Calu3 (cell line): Measurements from ENCODE around the gene EEF2. TPM values are rescaled to one million over a fixed set of nuclear protein-coding genes. Genes with fewer than 3 reads are reported as not detected.

Source experiments
- BruUV-seq: library from RNA; stranded (reverse); fragments of 400-500 nt; replicated peaks from 2 replicates; lab custom pipeline; 2021; lab: Mats Ljungman, UMichigan
- CTCF ChIA-PET: fragments of 300-600 bp; sonication (Branson Sonifier 250); formaldehyde crosslinking; loops from one replicate; lab custom pipeline; 2022; ENCODE audit warnings: antibody characterized with exemption; lab: Charles Lee
- DNase-seq: peaks from one replicate; pipeline ENCODE4 v3.0.0; 2022
- H3K27ac Mint-ChIP-seq: one replicate; pipeline ENCODE4 v1.8.0; 2022; ENCODE audit warnings: mixed read lengths; ENCODE audit not compliant: unreplicated experiment
- H3K27me3 Mint-ChIP-seq: one replicate; pipeline ENCODE4 v1.8.0; 2022; ENCODE audit warnings: mixed read lengths; ENCODE audit not compliant: unreplicated experiment
- H3K36me3 Mint-ChIP-seq: one replicate; pipeline ENCODE4 v1.8.0; 2022; ENCODE audit warnings: mild to moderate bottlenecking, moderate library complexity, mixed read lengths; ENCODE audit not compliant: insufficient read depth, unreplicated experiment
- H3K4me1 Mint-ChIP-seq: one replicate; pipeline ENCODE4 v1.8.0; 2022; ENCODE audit warnings: mild to moderate bottlenecking, low read depth, mixed read lengths; ENCODE audit not compliant: unreplicated experiment
- H3K4me3 Mint-ChIP-seq: one replicate; pipeline ENCODE4 v1.8.0; 2022; ENCODE audit warnings: mild to moderate bottlenecking, low read depth, moderate library complexity, mixed read lengths; ENCODE audit not compliant: unreplicated experiment
- H3K9me3 Mint-ChIP-seq: one replicate; pipeline ENCODE4 v1.8.0; 2022; ENCODE audit warnings: low read depth, mixed read lengths; ENCODE audit not compliant: unreplicated experiment
- intact Hi-C: fragments of 100-400 bp; cut with micrococcal nuclease; formaldehyde crosslinking; loops from one replicate; pipeline ENCODE4 v1.10.0; 2022; ENCODE audit not compliant: unreplicated experiment
- total RNA-seq: library from RNA; stranded (reverse); gene quantifications from 2 replicates; pipeline ENCODE4 v1.2.3, GENCODE V29; 2022
- TF ChIP-seq, protein P1 (sequence below): fragments of 200-600 bp; IDR thresholded peaks from one replicate; pipeline ENCODE4 v1.8.0; 2022; ENCODE audit warnings: antibody characterized with exemption; ENCODE audit not compliant: unreplicated experiment

EEF2 gene
- total RNA-seq, 1 experiment from 2014 or later = 1,166 TPM

DNA sequence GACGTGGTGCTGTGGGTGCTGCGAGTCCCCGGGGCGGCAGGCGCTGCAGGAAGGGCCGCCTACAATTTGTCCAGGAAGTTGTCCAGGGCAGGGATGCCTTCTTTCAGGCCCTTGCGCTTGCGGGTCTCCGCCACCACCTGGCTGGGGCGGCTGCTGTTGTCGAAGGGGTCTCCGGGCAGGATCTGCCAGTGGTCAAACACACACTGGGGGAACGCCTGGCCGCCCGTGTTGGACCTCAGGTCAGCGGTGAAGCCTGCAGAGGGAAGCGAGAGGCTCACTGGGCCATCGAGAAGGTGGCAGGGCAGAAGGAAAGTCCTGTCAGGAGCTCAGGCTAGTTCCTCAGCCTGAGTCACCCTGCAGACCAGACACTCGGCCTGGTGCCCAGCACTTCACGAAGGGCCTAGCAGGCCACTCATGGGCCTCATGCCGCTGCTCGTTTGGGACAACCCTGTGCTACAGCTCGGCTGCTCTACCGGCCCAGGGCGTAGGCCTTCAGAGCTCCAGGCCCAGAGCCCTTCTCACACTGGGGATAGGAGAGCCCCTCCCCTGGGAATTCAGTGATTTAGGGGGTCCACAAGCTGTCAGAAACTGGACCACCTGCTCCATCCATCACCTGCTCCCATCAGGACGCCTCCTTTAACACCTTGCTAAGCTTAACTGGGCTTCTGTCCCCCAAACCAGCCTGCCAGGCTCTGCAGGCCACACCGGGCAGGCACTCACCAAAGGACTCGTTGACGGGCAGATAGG, 8.6 kb downstream of the EEF2 start:
- intact Hi-C loops = no loop called here
- H3K4me3 Mint-ChIP-seq = no peak overlapping the region
- no peaks in the 10 kb centered on the region for H3K4me1 Mint-ChIP-seq
- TSS peak; percentile 13 for BruUV-seq
- H3K27me3 Mint-ChIP-seq = no peaks in the 10 kb centered on the region
- peak; percentile 54 for DNase-seq
- TF ChIP-seq, protein P1, sequence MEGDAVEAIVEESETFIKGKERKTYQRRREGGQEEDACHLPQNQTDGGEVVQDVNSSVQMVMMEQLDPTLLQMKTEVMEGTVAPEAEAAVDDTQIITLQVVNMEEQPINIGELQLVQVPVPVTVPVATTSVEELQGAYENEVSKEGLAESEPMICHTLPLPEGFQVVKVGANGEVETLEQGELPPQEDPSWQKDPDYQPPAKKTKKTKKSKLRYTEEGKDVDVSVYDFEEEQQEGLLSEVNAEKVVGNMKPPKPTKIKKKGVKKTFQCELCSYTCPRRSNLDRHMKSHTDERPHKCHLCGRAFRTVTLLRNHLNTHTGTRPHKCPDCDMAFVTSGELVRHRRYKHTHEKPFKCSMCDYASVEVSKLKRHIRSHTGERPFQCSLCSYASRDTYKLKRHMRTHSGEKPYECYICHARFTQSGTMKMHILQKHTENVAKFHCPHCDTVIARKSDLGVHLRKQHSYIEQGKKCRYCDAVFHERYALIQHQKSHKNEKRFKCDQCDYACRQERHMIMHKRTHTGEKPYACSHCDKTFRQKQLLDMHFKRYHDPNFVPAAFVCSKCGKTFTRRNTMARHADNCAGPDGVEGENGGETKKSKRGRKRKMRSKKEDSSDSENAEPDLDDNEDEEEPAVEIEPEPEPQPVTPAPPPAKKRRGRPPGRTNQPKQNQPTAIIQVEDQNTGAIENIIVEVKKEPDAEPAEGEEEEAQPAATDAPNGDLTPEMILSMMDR = no peak
- H3K9me3 Mint-ChIP-seq = no peaks in the 10 kb centered on the region
- H3K36me3 Mint-ChIP-seq = peaks cover 73% of the 10 kb centered on the region
- H3K27ac Mint-ChIP-seq = no peak overlapping the region
- CTCF ChIA-PET = interaction anchor here (1.0 kb wide), 1 partner anchor 11 kb away, joined by 3 read pairs; no protein-coding TSS in a partner anchor

GRCh38 chr19:3975637-3976087, 9.6 kb downstream of the EEF2 start:
- BruUV-seq = no TSS peak
- Mint-ChIP-seq H3K9me3 (no peaks in the 10 kb centered on the region), H3K4me3 (no peak overlapping the region), H3K27ac (no peak overlapping the region), H3K4me1 (no peaks in the 10 kb centered on the region), H3K27me3 (no peaks in the 10 kb centered on the region), H3K36me3 (peaks cover 73% of the 10 kb centered on the region)
- intact Hi-C loops = no loop called here
- TF ChIP-seq, protein P1 = no peak
- DNase-seq = no peak
- CTCF ChIA-PET = interaction anchor here (1.4 kb wide), 1 partner anchor 12 kb away, joined by 4 read pairs; no protein-coding TSS in a partner anchor

DNA sequence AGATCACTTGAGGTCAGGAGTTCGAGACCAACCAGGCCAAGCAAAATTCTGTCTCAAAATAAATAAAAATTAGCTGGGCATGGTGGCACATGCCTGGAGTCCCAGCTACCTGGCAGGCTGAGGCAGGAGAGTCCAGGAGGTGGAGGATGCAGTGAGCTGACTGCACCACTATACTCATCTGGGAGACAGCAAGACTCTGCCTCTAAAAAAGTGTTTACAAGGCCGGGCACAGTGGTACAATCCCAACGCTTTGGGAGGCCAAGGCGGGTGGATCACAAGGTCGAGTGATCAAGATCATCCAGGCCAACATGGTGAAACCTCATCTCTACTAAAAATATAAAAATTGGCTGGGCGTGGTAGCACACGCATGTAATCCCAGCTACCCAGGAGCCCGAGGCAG, 10.1 kb downstream of the EEF2 start:
- no TSS peak for BruUV-seq
- no peak for DNase-seq
- H3K9me3 Mint-ChIP-seq = no peaks in the 10 kb centered on the region
- CTCF ChIA-PET = interaction anchor here (1.4 kb wide), 1 partner anchor 13 kb away, joined by 4 read pairs; no protein-coding TSS in a partner anchor
- H3K36me3 Mint-ChIP-seq = peaks cover 77% of the 10 kb centered on the region
- H3K27me3 Mint-ChIP-seq = no peaks in the 10 kb centered on the region
- intact Hi-C loops = no loop called here
- H3K4me3 Mint-ChIP-seq = no peak overlapping the region
- TF ChIP-seq, protein P1 = no peak
- H3K4me1 Mint-ChIP-seq = peaks cover 3% of the 10 kb centered on the region
- H3K27ac Mint-ChIP-seq = no peak overlapping the region

DNA sequence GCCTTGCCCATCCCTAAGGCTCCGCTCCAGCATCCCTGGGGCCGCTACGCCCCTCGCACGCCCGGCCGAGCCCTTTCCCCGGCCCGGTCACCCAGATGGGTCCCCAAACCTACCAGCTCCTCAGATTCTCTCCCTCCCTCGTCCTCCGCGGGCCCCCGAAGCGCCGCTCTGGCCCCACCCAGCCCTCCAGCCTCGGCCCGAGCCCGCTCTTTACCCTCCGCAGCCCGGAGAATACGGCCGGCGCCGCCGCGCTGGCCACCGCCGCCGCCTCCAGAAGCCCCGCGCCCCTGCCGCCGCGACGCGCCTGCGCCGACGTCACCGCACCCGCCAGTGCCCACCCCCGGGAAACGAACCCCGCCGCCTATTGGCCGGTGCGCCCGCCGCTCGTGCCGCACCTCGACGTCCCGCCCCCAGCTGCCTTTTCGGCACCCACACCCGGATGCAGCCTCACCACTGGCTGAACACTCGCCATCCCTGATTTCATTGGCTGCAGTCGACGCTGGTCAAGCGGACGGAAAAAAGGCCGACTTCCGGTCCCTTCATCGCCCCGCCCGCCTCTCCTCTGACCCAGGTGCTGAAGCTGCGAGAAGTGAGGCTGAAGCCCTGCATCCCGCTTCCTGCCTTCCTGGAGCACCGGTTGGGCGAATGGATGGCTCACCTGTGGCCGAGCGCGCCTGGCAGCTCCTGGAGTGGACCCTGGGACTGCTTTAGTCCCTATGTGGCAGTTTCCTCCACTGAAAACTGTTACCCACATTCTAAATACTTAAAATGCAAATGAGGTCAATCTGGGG, 14.3 kb downstream of the EEF2 start, which contains the start of gene DAPK3:
TSS of gene DAPK3 (minus strand) at position 292 of the 791 bp plus-strand sequence. CDS start 1,364 bp downstream, outside the sequence.
- DNase-seq = peak; percentile 95
- peaks cover 14% of the 10 kb centered on the region for H3K4me1 Mint-ChIP-seq
- H3K27ac Mint-ChIP-seq = peak within 1 kb of the TSS; percentile 72
- intact Hi-C loops = no loop called here
- no TSS peak for BruUV-seq
- H3K27me3 Mint-ChIP-seq = no peaks in the 10 kb centered on the region
- TF ChIP-seq, protein P1 = no peak
- H3K36me3 Mint-ChIP-seq = peaks cover 68% of the 10 kb centered on the region
- CTCF ChIA-PET = interaction anchor here (1.0 to 1.2 kb wide), 2 partner anchors 17 to 118 kb away, joined by 3 to 6 read pairs; no protein-coding TSS in a partner anchor
- no peaks in the 10 kb centered on the region for H3K9me3 Mint-ChIP-seq
- peak within 1 kb of the TSS; percentile 78 for H3K4me3 Mint-ChIP-seq
